Right atrium auricular region (tissue), 2 donors: ENCODE measurements around the gene TMEM107. TPM values are rescaled to one million over a fixed set of nuclear protein-coding genes. Genes with fewer than 3 reads are reported as not detected.

Experiments
- DNase-seq: peaks from one replicate; pipeline ENCODE4 v3.0.0-alpha.2; 2019; ENCODE audit warnings: low spot score
- H3K27ac ChIP-seq, 2 donors: fragments of 200-600 bp; sonication (generic); 1 replicate in 1 of 2; 2 replicates in 1 of 2; pipeline ENCODE4 v1.5.1; 2016 to 2019
- H3K27me3 ChIP-seq, 2 donors: fragments of 200-600 bp; sonication (generic); one replicate each; pipeline versions ENCODE4 v1.5.1 to v1.6.0; 2017 to 2019
- H3K36me3 ChIP-seq: fragments of 200-600 bp; sonication (generic); one replicate; pipeline ENCODE4 v1.5.1; 2016
- H3K4me1 ChIP-seq, 2 donors: fragments of 200-600 bp; sonication (generic); one replicate each; pipeline versions ENCODE4 v1.5.1 to v1.6.0; 2017 to 2019
- H3K4me3 ChIP-seq, 2 donors: fragments of 200-600 bp; sonication (generic); 1 replicate in 1 of 2; 2 replicates in 1 of 2; pipeline ENCODE4 v1.5.1; 2017 to 2019; ENCODE audit warnings: mild to moderate bottlenecking in 1 of 2, moderate library complexity in 1 of 2
- H3K9me3 ChIP-seq, 2 donors: fragments of 200-600 bp; sonication (generic); one replicate each; pipeline ENCODE4 v1.5.1; 2019
- CTCF ChIP-seq, 2 donors: fragments of 200-600 bp; sonication (generic); IDR thresholded peaks; one replicate each; pipeline ENCODE4 v1.5.1; 2019; ENCODE audit warnings: antibody characterized with exemption in 2 of 2
- total RNA-seq, 2 donors: library from RNA; depleted of rRNA; stranded (reverse); fragments of >200 nt; gene quantifications; one replicate each; pipeline ENCODE4 v1.1.0, GENCODE V29; 2016

The TMEM107 gene
- total RNA-seq, 2 donors from 2014 or later, result 7.3 to 11.0 TPM

DNA sequence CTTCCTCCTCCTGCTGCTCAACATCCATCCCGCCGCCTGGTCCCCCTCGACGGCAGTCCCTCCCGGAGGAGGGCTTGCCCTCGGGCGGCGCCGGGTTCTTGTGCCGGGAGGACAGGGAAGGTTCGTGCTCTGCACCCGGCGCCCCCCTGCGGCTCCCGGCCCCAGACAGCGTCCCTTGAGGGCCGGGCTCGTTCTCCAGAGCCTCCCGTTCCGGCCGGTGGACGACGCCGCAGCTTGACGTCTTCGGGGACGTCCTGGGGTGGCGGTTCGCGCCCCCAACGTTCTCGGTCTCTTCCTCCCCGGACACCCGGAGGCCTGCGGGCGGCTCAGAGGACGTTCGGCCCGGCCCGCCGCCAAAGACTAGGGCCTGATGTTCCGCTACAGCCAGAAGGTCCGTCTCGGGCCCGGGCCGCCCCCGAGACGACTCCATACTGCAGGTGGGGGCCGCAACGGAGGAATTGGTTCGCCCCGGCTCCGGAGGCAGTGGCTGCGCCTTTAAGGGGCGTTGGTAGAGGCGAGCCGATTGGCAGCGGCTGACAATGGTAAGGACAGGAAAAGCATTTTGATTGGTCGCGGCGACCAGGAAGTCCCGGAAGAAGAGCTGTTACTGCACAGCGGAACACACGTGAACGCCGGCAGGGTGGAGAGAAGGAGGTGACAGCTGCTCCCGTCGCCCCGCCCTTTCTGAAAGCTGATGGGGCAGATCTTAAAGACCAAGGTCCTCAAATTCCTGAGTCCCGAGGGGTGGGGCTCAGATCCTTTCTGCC is 13.7 kb upstream of the TMEM107 start, which contains the start of gene BORCS6:
Gene BORCS6, minus strand, starts transcription at position 470 of the 767 bp plus-strand sequence. Its CDS starts 40 bp downstream, at position 430.
- peak within 1 kb of the TSS; percentile 89 to 92 for H3K4me3 ChIP-seq
- no peak for TF ChIP-seq CTCF (IDR thresholded peaks at IDR 0.05)
- no peaks in the 10 kb centered on the region for H3K27me3 ChIP-seq
- H3K27ac ChIP-seq, result peak within 1 kb of the TSS; percentile 99
- H3K9me3 ChIP-seq, result no peaks in the 10 kb centered on the region
- no peaks in the 10 kb centered on the region for H3K36me3 ChIP-seq
- peak; percentile 100 for DNase-seq
- H3K4me1 ChIP-seq, result peaks cover 0 to 44% of the 10 kb centered on the region in 2 donors

DNA sequence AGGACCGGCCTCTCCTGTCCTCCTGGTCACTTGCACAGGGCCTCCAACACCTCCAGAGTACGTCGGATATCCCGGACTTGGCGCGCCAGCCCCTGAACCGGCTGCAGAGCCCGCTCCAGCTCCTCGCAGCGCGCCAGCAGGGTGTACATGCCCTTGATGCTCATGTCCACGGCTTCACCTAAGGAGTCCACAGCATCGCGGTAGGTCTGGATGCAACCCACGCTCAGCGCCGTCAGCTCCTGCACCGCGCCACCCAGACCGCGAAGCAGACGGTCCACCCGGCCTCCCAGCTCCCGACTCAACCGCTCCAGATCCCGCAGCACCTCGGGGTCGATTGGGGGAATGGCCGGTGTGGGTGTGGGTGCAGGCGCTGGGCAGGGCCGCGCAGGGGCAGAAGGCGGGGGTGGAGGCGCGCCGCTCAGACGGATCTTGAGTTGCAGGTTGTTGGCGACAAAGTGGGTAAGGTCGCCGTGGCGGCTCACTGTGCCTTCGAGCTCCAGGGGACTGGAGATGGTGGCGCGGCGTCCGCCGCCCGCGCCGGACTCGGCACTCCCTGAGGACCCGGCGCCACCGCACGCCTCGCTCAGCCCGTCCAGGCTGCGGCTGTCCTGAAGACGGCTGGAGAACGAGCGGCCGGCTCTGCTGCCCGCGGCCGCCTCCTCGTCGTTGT is 13.0 kb upstream of the TMEM107 start:
- no peak for TF ChIP-seq CTCF (IDR thresholded peaks at IDR 0.05)
- H3K4me1 ChIP-seq, result peaks cover 0 to 44% of the 10 kb centered on the region in 2 donors
- peak overlapping the region; percentile 99 for H3K27ac ChIP-seq
- peak overlapping the region; percentile 89 to 92 for H3K4me3 ChIP-seq
- DNase-seq, result no peak
- H3K9me3 ChIP-seq, result no peaks in the 10 kb centered on the region
- no peaks in the 10 kb centered on the region for H3K27me3 ChIP-seq
- no peaks in the 10 kb centered on the region for H3K36me3 ChIP-seq

GRCh38 chr17:8188263-8188839 is 12.2 kb upstream of the TMEM107 start:
- Histone ChIP-seq H3K27me3 (no peaks in the 10 kb centered on the region), H3K4me1 (peaks cover 0 to 44% of the 10 kb centered on the region in 2 donors), H3K9me3 (no peaks in the 10 kb centered on the region), H3K4me3 (peak overlapping the region; percentile 89 to 92), H3K27ac (peak overlapping the region; percentile 99), H3K36me3 (no peaks in the 10 kb centered on the region)
- TF ChIP-seq CTCF (IDR thresholded peaks at IDR 0.05), result no peak
- DNase-seq, result no peak

- Histone ChIP-seq H3K4me3 (peak overlapping the region; percentile 78 to 92), H3K9me3 (no peaks in the 10 kb centered on the region), H3K27ac (peak overlapping the region; percentile 99), H3K27me3 (no peaks in the 10 kb centered on the region), H3K36me3 (no peaks in the 10 kb centered on the region), H3K4me1 (peaks cover 0 to 42% of the 10 kb centered on the region in 2 donors)
- DNase-seq, result peak; percentile 97
- TF ChIP-seq CTCF (IDR thresholded peaks at IDR 0.05), result no peak
Measured at GRCh38 chr17:8187517-8188262, 11.5 kb upstream of the TMEM107 start.

- TF ChIP-seq CTCF (IDR thresholded peaks at IDR 0.05), result peak in 1 of 2 donors; percentile 15
- peak; percentile 97 for DNase-seq
- Histone ChIP-seq H3K4me3 (peak overlapping the region; percentile 78 to 92), H3K27me3 (no peaks in the 10 kb centered on the region), H3K36me3 (no peaks in the 10 kb centered on the region), H3K9me3 (no peaks in the 10 kb centered on the region), H3K27ac (peak overlapping the region; percentile 99), H3K4me1 (peaks cover 0 to 36% of the 10 kb centered on the region in 2 donors)
Measured at GRCh38 chr17:8186787-8187516, 10.8 kb upstream of the TMEM107 start.
